ENCODE measurements around the gene RGS7BP.

DNA sequence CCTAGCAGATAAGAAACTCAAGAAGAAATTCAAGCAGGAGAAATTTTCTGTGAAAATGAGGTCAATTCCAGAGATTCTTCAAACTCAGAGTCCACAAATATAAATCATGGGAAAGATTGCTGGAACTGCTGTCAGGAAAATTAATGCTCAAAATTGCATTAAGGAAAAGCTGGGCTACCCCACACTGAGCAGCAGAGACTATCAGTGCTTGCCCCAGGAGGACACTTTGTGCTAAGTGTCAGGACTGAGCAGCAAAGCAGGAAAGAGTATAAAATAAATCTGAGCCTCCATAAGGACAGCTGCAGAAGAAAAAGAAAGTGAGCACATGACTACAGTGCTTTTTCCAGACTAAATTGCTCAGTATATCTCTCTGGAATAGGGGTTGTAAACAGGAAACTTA is 81.6 kb downstream of the RGS7BP start:
- TF ChIP-seq SUZ12 (IDR thresholded peaks at IDR 0.05; ENCODE audit: extremely low read depth, insufficient read depth, insufficient read length) (no peak), ZNF274 (IDR thresholded peaks at IDR 0.05; ENCODE audit: low read depth, low read length) (no peak)
